CD4-positive, alpha-beta T cell treated with Interleukin-17A for 4 hours (primary cell): ENCODE measurements around the gene ACE.

Source experiments
- DNase-seq: peaks from one replicate; pipeline ENCODE4 v3.0.0-alpha.2; 2020; ENCODE audit warnings: mixed read lengths

The ACE gene

DNA sequence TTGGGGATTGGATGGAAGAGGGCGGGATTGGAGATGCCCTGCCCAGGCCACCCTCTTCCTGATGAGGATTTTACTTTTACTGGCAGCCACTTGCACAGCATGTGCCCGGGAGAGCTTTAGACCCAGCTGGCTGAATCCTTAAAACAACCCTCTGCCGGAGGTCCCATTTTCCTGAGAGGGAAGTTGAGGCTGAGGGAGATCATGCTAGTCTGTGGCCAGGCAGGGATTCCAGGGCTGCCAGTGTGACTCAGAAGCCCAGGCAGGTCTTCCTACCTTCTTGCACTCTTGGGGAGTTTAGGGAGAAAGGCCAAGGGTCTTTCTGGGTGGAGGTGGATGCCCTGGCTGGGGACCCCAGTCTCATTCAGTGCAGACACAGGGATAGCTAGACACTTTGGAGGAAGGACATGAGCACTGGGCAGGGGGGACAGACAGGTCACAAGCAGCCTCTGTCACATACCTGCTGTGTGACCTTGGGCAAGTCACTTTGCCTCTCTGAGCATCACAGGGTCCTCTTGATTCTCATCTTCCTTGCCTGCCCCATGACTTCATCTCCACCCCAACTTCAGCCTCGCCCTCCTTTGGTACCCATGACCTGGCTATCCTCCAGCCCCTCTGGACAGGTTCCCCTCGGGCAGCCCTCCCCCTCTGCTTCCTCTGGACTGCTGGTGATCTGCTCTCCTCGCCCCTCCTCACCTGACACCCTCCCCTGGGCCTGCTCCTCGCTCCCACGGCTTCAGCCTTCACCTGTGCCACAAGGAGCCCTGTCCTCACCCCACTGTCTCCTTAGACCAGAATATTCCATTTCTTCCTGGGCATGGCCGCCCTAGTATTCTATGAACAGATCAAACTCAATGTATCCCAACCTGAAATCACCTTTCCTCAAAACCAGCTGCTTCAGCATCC lies 62.1 kb downstream of the ACE start:
- DNase-seq, result no peak

DNA sequence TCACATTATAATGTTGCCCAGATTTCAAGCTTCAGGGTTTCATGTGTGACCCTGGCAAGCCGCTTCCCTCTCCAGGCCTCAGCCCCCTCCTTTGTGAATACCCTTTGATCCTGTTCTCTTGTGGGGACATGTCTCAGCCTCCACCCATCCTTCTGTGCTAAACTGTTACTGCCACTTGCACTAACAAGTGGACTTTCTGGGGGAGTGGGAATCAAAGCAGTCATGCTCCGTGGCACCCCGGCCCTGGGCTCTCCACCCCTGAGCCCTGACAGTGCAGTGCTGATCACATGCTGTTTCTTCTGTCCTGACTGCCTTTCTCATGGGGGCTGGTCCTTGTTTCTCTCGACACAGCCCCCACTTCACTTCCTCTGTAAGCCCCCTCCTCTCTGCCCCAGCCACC lies 63.7 kb downstream of the ACE start:
- no peak for DNase-seq

DNA sequence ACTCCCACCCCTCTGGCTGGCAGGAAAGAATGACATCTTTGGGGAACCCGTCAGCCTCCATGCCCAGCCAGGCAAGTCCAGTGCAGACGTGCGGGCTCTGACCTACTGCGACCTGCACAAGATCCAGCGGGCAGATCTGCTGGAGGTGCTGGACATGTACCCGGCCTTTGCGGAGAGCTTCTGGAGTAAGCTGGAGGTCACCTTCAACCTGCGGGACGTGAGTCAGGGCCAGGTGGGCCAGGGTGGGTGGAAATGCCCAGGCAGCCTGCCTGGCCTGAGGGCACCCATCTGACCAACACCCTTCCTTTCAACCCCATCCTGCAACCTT lies 65.3 kb downstream of the ACE start:
- DNase-seq, result no peak

DNA sequence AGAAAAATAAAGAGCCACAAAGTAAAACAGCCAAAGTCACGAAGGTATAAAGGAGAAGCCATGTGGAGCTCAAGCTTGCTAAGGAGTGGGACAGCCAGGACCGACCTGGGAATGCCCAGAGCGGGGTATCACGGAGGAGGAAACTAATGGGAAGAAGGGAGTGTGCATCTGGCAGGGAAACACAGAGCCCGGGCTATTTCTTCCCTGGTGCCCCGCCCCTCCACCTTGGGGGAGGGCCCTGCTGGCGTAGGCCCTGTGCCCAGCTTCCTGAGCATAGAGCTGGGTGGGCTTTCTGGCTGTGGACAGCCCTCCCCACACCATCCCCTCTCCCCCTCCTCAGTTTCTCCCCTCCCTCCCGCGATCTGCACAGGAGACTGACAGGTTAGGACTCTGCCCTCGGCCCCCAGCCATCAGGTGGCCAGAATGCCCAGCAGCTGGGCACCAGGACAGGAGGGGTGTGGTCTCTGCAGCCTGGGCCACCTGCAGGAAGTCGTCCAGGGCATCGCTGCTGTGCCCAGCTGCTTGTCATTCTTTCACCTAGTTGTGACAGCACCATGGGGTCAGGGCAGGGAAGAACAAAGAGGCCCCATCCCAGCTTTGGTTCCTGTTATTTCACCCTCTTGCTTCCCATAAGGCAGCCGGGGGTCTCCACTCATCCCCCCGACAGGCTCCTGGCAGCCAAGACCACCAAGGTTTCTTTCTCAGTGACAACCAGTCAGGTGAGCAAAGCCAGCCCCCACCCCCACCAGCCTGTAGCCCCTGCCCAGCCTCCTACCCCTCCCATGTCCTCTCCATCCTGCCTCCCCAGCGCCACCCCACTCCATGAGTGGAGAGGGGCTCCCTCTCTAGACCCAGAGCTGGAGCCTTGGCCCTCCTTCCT lies 66.3 kb downstream of the ACE start:
- no peak for DNase-seq

DNA sequence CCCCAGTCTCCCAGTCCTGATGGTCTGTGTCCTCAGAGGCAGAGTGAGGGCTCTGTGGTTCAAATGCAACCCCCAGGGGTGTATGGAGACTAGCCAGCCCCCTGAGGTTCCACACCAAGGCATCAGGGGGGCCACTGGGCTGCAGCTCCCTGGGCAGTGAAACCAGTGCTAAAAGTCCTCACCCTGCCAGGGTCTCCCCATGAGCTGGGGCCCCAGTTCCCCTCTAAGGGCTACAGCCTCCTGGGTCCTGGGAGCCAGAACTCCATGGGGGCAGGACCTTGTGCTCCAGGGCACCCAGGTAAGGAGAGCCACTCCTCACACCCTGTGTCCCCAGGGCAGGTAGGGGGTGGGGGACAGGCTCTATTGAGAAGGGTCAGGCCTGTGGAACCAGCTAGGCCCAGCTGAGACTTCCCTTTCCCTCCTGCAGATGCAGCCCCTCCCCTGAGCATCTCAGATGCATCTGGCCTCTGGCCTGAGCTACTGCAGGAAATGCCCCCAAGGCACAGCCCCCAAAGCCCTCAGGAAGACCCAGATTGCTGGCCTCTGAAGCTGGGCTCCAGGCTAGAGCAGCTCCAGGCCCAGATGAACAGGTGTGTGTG lies 67.1 kb downstream of the ACE start:
- no peak for DNase-seq

DNA sequence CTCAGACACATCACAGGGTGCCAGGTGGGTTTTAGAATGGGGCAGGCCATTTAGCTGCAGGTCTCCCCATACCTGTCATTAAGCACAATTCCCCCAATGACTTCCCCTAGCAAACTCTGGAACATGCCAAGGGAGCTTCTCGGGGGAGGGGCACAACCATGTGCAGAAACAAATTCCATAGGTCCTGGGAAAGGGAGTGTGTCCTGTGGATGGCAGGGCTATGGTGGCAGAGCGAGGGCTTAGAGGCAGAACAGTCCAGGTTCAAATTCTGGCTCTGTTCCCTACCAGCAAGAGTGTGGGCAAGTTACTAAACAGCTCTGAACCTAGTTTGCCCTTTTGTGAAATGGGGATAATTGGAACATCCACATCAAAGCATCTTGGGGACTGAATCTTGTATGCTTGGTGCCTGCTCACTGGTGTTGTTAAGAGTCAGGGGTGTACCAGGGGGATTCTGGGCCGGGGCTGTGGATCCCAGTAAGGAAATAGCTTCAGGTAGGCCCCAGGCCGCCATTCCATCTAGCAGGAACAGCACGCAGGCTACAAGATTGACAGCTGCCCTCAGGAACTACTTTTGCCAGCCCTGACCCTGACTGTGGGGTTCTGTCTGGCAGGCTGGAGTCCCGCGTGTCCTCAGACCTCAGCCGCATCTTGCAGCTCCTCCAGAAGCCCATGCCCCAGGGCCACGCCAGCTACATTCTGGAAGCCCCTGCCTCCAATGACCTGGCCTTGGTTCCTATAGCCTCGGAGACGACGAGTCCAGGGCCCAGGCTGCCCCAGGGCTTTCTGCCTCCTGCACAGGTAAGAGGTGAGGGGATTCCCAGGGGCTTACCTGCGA lies 67.8 kb downstream of the ACE start:
- no peak for DNase-seq

DNA sequence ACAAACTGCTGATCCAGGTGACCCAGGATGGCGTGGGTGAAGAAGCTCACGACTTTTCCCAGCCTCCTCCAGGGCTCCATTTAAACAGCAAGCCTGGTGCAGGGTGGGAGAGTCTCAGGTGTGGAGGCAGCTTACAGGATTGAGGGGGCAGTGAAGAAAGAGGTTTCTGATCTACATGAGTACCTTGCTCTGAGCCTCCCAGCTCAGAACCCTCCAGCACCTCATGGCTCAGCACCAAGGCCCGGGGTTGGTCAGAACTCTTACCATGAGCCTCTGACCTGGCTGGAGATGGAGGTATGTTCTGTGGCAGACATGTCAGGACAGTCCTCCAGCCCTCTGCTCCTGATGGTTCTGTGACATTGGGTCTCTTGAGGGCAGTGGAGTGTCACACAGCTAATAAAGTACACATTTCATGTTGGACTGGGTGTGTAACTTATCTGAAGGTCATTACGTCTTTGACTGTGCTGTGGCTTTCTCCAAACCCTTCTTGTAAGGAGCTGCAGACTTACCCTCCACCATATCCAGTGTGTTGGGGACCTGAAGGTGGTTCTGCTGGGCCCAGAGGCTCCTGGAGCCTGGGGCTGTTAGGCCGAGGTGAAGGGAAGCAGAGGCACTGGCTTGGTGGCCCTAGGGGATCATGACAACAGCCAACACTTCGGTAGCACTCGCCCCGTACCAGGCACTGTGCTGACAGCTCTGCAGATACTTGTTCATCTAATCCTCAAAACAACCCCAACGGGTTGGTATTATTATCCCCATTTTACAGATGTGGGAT lies 69.6 kb downstream of the ACE start:
- no peak for DNase-seq

DNA sequence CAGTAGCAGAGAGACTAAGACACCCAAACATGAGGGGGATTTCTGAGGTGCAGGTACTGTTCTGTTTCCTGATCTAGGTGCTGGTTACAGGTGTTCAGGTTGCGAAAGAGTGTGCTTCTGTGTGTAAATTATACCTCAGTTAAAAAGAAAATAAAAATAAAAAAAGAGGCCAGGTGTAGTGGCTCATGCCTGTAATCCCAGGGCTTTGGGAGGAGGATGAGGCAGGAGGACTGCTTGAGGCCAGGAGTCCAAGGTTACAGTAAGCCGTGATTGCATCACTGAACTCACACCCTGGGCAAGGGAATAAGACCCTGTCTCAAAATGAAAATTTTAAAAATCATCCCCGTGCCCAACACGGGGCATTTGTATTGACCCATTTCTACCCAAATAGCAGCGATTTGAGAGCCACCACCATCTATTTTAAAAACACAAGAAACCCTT lies 70.2 kb downstream of the ACE start:
- no peak for DNase-seq
